ENCODE results near the gene SPATA32.

Gene SPATA32, protein sequence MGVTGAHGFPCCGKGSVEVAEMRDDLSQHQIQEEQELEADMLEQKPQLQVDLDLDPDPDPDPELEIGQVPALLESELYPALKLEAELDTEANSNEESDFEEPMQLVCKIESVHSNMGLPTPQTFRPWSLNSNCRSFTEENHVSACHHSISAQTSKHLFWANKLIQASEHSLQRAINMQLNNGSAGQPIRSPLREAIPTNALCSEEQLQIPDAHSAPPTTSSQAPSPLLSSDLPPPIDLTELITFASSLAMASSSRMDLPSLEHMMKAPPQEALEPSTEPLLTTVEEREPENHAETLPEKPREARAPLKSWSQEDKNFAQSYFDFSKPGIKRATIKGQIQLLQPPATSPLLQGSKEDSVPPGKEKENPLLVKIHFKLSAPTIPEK

GRCh38 chr17:45261577-45262515 is at the start of gene SPATA32:
TSS of gene SPATA32 (minus strand) at chr17:45262094. CDS start at chr17:45262016, 78 bp downstream.
- Mint-ChIP-seq H3K27me3 (ENCODE audit: low read depth) (peaks cover 27% of the 10 kb centered on the region), H3K4me3 (peak within 1 kb of the TSS; percentile 73 to 78 (median 78)), H3K4me1 (peaks cover 14% of the 10 kb centered on the region), H3K36me3 (ENCODE audit: low read depth) (peaks cover 6% of the 10 kb centered on the region), H3K27ac (peak within 1 kb of the TSS; percentile 63 to 79 (median 76)), H3K9me3 (no peaks in the 10 kb centered on the region)
- TF ChIP-seq CTCF (IDR thresholded peaks at IDR 0.05; ENCODE audit: unreplicated experiment in 3 of 3), result no peak

DNA sequence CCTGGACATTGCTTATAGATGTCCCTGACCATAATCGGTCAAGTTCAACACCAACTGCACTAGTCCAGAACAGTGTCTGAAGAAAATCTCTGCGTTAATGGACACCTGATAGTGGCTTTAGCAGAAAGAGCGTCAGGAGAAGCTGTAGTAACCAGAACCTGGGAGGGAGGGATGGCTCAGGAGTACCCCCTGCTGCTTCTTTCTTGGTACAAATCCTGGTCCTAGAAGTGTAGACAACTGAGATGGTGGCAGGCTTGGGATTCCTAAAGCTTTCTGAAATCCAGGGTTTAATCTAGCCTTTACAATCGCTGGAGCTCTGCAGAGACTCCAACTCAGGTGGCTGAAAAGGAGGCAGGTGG is 49.5 kb upstream of the SPATA32 start:
- H3K27me3 Mint-ChIP-seq (ENCODE audit: low read depth), result peaks cover 4% of the 10 kb centered on the region
- no peaks in the 10 kb centered on the region for H3K9me3 Mint-ChIP-seq
- peaks cover 4% of the 10 kb centered on the region for H3K36me3 Mint-ChIP-seq (ENCODE audit: low read depth)
- H3K27ac Mint-ChIP-seq, result peak overlapping the region in 2 of 3 experiments; percentile 9 to 80
- TF ChIP-seq CTCF (IDR thresholded peaks at IDR 0.05; ENCODE audit: unreplicated experiment in 3 of 3), result peak in 1 of 3 experiments; percentile 11
- peaks cover 68% of the 10 kb centered on the region for H3K4me1 Mint-ChIP-seq
- H3K4me3 Mint-ChIP-seq, result peak overlapping the region in 1 of 3 experiments; percentile 67

DNA sequence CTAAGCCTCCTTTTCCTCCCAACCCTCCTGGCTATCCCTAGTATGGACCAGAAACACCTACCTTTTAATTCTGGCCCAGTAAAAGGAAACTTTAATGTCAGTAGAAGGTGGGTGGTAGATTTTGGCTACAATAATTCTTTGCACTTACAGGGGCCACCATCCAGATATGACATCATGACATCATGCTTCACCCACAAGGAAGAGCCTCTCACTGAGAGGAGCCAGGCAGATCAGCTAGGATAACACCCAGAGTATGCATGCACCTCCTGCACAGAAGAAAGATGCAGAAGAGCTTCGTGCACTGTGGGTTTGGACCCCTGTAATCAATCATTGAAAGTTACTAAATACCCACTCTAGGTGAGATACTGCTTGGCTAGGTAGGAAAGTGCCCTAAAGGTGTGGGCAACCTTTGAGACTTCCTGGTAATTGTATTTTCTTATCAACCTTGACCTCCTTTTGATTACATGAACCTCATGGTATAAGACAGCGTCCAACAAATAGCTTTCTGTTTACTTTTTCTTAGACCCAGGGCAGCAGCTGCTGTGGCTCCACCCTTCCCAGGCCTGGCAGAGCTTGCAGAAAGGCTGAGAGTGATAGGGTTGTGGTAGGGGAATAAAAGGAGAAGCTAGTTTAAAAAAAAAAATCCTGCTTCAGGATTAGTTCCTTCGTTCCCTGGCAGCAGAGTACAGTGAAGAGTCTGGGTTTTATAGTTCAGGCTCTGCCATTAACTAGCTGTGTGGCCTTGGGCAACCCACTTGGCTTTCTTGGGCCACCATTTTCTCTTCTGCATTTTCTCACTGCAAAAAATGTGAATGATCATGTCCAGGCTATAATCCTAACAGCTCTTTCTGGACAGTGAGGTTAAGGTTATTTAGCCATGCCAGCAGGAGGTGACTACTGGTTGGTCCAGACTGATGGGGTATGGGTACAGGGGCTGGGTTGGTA is 48.8 kb upstream of the SPATA32 start:
- H3K4me3 Mint-ChIP-seq, result peak overlapping the region in 1 of 3 experiments; percentile 67
- H3K9me3 Mint-ChIP-seq, result no peaks in the 10 kb centered on the region
- peak overlapping the region in 2 of 3 experiments; percentile 42 to 80 for H3K27ac Mint-ChIP-seq
- peaks cover 4% of the 10 kb centered on the region for H3K36me3 Mint-ChIP-seq (ENCODE audit: low read depth)
- H3K27me3 Mint-ChIP-seq (ENCODE audit: low read depth), result peaks cover 4% of the 10 kb centered on the region
- TF ChIP-seq CTCF (IDR thresholded peaks at IDR 0.05; ENCODE audit: unreplicated experiment in 3 of 3), result no peak
- peaks cover 67% of the 10 kb centered on the region for H3K4me1 Mint-ChIP-seq

DNA sequence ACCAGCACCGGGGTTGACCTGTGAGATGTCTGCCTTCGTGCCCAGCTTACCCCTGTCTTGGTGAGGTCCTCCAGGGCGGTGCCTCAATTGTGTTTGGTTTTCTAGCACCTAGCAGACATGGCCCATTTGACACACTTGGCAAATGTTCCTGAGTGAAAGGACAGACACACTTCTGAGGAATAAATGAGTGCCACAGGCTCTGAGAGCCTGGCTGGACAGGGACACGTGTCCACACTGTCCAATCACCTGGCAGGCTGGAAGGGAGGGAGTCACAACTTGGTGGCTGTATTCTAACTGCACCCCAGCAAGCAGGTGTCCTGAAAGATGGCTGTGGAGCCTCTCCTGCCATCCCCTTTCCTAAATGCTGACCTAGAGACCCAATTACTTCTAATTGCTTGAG is 47.5 kb upstream of the SPATA32 start:
- no peak for TF ChIP-seq CTCF (IDR thresholded peaks at IDR 0.05; ENCODE audit: unreplicated experiment in 3 of 3)
- no peaks in the 10 kb centered on the region for H3K9me3 Mint-ChIP-seq
- H3K27me3 Mint-ChIP-seq (ENCODE audit: low read depth), result peaks cover 4% of the 10 kb centered on the region
- no peak overlapping the region for H3K27ac Mint-ChIP-seq
- H3K36me3 Mint-ChIP-seq (ENCODE audit: low read depth), result peaks cover 4% of the 10 kb centered on the region
- H3K4me3 Mint-ChIP-seq, result no peak overlapping the region
- H3K4me1 Mint-ChIP-seq, result peaks cover 55% of the 10 kb centered on the region

DNA sequence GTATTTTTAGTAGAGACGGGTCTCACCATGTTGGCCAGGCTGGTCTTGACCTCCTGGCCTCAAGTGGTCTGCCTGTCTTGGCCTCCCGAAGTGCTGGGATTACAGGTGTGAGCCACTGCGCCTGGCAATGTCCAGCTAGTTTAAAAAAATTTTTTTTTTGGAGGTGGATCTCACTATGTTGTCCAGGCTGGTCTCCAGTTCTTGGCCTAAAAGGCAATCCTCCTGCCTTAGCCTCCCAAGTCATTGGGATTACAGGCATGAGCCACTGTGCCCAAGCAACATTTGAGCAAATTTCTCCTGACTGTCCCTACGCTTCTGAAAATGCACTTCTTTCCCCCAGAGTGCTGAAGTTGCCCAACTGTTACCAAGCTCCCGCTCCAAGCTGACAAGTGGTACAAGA is 46.9 kb upstream of the SPATA32 start:
- no peaks in the 10 kb centered on the region for H3K9me3 Mint-ChIP-seq
- no peak for TF ChIP-seq CTCF (IDR thresholded peaks at IDR 0.05; ENCODE audit: unreplicated experiment in 3 of 3)
- peaks cover 4% of the 10 kb centered on the region for H3K27me3 Mint-ChIP-seq (ENCODE audit: low read depth)
- H3K27ac Mint-ChIP-seq, result no peak overlapping the region
- H3K4me1 Mint-ChIP-seq, result peaks cover 50% of the 10 kb centered on the region
- peaks cover 4% of the 10 kb centered on the region for H3K36me3 Mint-ChIP-seq (ENCODE audit: low read depth)
- H3K4me3 Mint-ChIP-seq, result no peak overlapping the region
